HepG2 (cell line): ENCODE results near the gene GGA1. TPM values are rescaled to one million over a fixed set of nuclear protein-coding genes. Genes with fewer than 3 reads are reported as not detected.

ENCODE experiments used
- CREB1 ChIP-seq, 2 experiments: fragments of 450-650 bp in 1 of 2; IDR thresholded peaks; 2 replicates each; pipeline ENCODE4 v1.6.1; 2016 to 2017; ENCODE audit warnings: control low read depth in 1 of 2, mild to moderate bottlenecking in 1 of 2, missing compliant biosample characterization in 1 of 2, missing genetic modification characterization in 1 of 2
- KDM6A ChIP-seq: IDR thresholded peaks from 2 replicates; pipeline ENCODE4 v1.6.1; 2016; ENCODE audit warnings: low read depth
- LCORL ChIP-seq, 2 experiments: fragments of 450-650 bp in 1 of 2; sonication (generic) in 1 of 2; formaldehyde crosslinking in 1 of 2; IDR thresholded peaks; 2 replicates each; pipeline versions ENCODE4 v1.5.0 to v1.6.1; 2017 to 2020; ENCODE audit warnings: antibody characterized with exemption in 1 of 2, missing genetic modification reagents in 1 of 2
- MBNL3 ChIP-seq: fragments of 250-450 bp; sonication (Bioruptor Pico); conservative IDR thresholded peaks from 2 replicates; pipeline ENCODE4 v1.8.0; 2022; ENCODE audit warnings: mild to moderate bottlenecking, inconsistent platforms
- RBM22 ChIP-seq: fragments of 200-400 bp; formaldehyde crosslinking; optimal IDR thresholded peaks from 2 replicates; pipeline ENCODE3; 2017; ENCODE audit warnings: mild to moderate bottlenecking, low read length, moderate library complexity
- SAP130 ChIP-seq: IDR thresholded peaks from 2 replicates; pipeline ENCODE4 v1.6.1; 2016; ENCODE audit warnings: low read depth
- TOPORS ChIP-seq: sonication (generic); formaldehyde crosslinking; IDR thresholded peaks from 2 replicates; pipeline ENCODE4 v1.8.0; 2023; ENCODE audit warnings: mild to moderate bottlenecking, missing genetic modification reagents
- ZFP37 ChIP-seq: sonication (generic); formaldehyde crosslinking; IDR thresholded peaks from 2 replicates; pipeline ENCODE4 v1.4.0; 2020; ENCODE audit warnings: missing genetic modification reagents, borderline replicate concordance
- ZNF550 ChIP-seq: sonication (generic); formaldehyde crosslinking; IDR thresholded peaks from 2 replicates; pipeline ENCODE4 v1.4.0; 2020; ENCODE audit warnings: mild to moderate bottlenecking, missing genetic modification reagents, borderline replicate concordance
- ZNF782 ChIP-seq: sonication (generic); formaldehyde crosslinking; IDR thresholded peaks from 2 replicates; pipeline ENCODE4 v1.4.0; 2020; ENCODE audit warnings: missing genetic modification reagents, mild to moderate bottlenecking, borderline replicate concordance
- polyA plus RNA-seq, 8 experiments: library from polyadenylated mRNA; depleted of rRNA in 3 of 8; stranded (reverse) in 7 of 8; unstranded in 1 of 8; fragments of >200 nt; fragmentation: Illumina TruSeq in 4 of 8; extraction: Trizol in 4 of 8; gene quantifications; 2 replicates each; pipeline versions ENCODE4 v1.2.1 to v1.2.3, GENCODE V29; 2011 to 2016; ENCODE audit warnings: low read depth in 4 of 8, missing spikeins in 1 of 8, mixed read lengths in 1 of 8; ENCODE audit not compliant: insufficient read depth in 1 of 8
- total RNA-seq, 5 experiments: library from RNA; depleted of rRNA; stranded (reverse); fragments of >200 nt; fragmentation: Illumina TruSeq; extraction: Trizol; gene quantifications; 2 replicates each; pipeline ENCODE4 v1.2.3, GENCODE V29; 2016; ENCODE audit warnings: low read depth in 1 of 5
- TF ChIP-seq, protein P1 (sequence below): sonication (generic); formaldehyde crosslinking; IDR thresholded peaks from 2 replicates; pipeline ENCODE4 v1.9.0; 2021; ENCODE audit warnings: mild to moderate bottlenecking, missing genetic modification reagents
- TF ChIP-seq, protein P2 (sequence below): IDR thresholded peaks from 2 replicates; pipeline ENCODE4 v1.6.1; 2012; ENCODE audit warnings: inconsistent platforms
- TF ChIP-seq, protein P3 (sequence below): IDR thresholded peaks from 2 replicates; pipeline ENCODE4 v1.6.1; 2016; ENCODE audit warnings: mild to moderate bottlenecking, missing biosample characterization, missing genetic modification reagents
- TF ChIP-seq, protein P4 (sequence below): sonication (generic); formaldehyde crosslinking; IDR thresholded peaks from 2 replicates; pipeline ENCODE4 v1.4.0; 2020; ENCODE audit warnings: missing genetic modification reagents
- TF ChIP-seq, protein P5 (sequence below): sonication (generic); formaldehyde crosslinking; IDR thresholded peaks from 2 replicates; pipeline ENCODE4 v1.5.0; 2020; ENCODE audit warnings: missing genetic modification reagents
- TF ChIP-seq, protein P6 (sequence below): sonication (generic); formaldehyde crosslinking; IDR thresholded peaks from 2 replicates; pipeline ENCODE4 v1.4.0; 2020; ENCODE audit warnings: mild to moderate bottlenecking, missing genetic modification reagents

GGA1 gene
- total and polyA plus RNA-seq, 2 of the 13 experiments (the other 11 are each of a cell fraction or from before 2014, with no cell fraction given) = 29.1 to 87.2 TPM

DNA sequence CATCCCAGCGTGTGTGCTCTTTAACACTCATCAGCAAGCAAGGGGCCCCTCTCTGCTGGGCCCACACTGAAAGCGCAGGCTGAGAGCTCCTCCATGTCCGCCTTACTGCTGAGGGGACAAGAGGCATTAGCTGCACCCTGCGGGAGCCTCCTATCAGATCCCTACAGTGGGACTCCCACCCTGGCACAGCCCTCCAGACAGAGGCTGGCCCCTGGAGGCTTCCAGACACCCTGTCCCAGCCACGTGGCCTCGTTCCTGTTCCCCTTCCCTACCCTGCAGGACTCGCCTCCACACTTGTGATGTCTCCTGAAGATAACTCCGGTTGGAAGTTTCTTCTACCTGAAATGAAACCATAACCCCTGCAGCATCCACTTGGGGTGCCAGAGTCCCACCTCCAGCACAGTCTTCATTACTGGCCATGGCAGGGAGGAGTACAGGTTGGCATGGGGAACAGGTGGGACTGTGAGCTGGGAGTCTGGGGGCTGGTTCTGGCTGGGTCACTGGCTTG is 25.8 kb downstream of the GGA1 start (continued):
- TF ChIP-seq, protein P1, sequence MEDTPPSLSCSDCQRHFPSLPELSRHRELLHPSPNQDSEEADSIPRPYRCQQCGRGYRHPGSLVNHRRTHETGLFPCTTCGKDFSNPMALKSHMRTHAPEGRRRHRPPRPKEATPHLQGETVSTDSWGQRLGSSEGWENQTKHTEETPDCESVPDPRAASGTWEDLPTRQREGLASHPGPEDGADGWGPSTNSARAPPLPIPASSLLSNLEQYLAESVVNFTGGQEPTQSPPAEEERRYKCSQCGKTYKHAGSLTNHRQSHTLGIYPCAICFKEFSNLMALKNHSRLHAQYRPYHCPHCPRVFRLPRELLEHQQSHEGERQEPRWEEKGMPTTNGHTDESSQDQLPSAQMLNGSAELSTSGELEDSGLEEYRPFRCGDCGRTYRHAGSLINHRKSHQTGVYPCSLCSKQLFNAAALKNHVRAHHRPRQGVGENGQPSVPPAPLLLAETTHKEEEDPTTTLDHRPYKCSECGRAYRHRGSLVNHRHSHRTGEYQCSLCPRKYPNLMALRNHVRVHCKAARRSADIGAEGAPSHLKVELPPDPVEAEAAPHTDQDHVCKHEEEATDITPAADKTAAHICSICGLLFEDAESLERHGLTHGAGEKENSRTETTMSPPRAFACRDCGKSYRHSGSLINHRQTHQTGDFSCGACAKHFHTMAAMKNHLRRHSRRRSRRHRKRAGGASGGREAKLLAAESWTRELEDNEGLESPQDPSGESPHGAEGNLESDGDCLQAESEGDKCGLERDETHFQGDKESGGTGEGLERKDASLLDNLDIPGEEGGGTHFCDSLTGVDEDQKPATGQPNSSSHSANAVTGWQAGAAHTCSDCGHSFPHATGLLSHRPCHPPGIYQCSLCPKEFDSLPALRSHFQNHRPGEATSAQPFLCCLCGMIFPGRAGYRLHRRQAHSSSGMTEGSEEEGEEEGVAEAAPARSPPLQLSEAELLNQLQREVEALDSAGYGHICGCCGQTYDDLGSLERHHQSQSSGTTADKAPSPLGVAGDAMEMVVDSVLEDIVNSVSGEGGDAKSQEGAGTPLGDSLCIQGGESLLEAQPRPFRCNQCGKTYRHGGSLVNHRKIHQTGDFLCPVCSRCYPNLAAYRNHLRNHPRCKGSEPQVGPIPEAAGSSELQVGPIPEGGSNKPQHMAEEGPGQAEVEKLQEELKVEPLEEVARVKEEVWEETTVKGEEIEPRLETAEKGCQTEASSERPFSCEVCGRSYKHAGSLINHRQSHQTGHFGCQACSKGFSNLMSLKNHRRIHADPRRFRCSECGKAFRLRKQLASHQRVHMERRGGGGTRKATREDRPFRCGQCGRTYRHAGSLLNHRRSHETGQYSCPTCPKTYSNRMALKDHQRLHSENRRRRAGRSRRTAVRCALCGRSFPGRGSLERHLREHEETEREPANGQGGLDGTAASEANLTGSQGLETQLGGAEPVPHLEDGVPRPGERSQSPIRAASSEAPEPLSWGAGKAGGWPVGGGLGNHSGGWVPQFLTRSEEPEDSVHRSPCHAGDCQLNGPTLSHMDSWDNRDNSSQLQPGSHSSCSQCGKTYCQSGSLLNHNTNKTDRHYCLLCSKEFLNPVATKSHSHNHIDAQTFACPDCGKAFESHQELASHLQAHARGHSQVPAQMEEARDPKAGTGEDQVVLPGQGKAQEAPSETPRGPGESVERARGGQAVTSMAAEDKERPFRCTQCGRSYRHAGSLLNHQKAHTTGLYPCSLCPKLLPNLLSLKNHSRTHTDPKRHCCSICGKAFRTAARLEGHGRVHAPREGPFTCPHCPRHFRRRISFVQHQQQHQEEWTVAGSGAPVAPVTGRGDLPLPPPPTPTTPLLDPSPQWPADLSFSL (CRISPR knock-in tag) = no peak
- no peak for TF ChIP-seq MBNL3
- no peak for TF ChIP-seq ZNF550 (CRISPR knock-in tag)
- no peak for TF ChIP-seq ZNF782 (CRISPR knock-in tag)
- TF ChIP-seq CREB1 (IDR thresholded peaks at IDR 0.05) = no peak
- TF ChIP-seq CREB1 (CRISPR knock-in tag; IDR thresholded peaks at IDR 0.05) = no peak
- no peak for TF ChIP-seq TOPORS (CRISPR knock-in tag)
- TF ChIP-seq, protein P2, sequence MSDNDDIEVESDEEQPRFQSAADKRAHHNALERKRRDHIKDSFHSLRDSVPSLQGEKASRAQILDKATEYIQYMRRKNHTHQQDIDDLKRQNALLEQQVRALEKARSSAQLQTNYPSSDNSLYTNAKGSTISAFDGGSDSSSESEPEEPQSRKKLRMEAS = no peak
- TF ChIP-seq, protein P3, sequence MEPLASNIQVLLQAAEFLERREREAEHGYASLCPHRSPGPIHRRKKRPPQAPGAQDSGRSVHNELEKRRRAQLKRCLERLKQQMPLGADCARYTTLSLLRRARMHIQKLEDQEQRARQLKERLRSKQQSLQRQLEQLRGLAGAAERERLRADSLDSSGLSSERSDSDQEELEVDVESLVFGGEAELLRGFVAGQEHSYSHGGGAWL (CRISPR knock-in tag) = no peak
- no peak for TF ChIP-seq LCORL (IDR thresholded peaks at IDR 0.05)
- TF ChIP-seq LCORL (CRISPR knock-in tag; IDR thresholded peaks at IDR 0.05) = no peak
- TF ChIP-seq, protein P4, sequence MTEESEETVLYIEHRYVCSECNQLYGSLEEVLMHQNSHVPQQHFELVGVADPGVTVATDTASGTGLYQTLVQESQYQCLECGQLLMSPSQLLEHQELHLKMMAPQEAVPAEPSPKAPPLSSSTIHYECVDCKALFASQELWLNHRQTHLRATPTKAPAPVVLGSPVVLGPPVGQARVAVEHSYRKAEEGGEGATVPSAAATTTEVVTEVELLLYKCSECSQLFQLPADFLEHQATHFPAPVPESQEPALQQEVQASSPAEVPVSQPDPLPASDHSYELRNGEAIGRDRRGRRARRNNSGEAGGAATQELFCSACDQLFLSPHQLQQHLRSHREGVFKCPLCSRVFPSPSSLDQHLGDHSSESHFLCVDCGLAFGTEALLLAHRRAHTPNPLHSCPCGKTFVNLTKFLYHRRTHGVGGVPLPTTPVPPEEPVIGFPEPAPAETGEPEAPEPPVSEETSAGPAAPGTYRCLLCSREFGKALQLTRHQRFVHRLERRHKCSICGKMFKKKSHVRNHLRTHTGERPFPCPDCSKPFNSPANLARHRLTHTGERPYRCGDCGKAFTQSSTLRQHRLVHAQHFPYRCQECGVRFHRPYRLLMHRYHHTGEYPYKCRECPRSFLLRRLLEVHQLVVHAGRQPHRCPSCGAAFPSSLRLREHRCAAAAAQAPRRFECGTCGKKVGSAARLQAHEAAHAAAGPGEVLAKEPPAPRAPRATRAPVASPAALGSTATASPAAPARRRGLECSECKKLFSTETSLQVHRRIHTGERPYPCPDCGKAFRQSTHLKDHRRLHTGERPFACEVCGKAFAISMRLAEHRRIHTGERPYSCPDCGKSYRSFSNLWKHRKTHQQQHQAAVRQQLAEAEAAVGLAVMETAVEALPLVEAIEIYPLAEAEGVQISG = no peak
- peak; percentile 8 for TF ChIP-seq RBM22
- TF ChIP-seq, protein P5, sequence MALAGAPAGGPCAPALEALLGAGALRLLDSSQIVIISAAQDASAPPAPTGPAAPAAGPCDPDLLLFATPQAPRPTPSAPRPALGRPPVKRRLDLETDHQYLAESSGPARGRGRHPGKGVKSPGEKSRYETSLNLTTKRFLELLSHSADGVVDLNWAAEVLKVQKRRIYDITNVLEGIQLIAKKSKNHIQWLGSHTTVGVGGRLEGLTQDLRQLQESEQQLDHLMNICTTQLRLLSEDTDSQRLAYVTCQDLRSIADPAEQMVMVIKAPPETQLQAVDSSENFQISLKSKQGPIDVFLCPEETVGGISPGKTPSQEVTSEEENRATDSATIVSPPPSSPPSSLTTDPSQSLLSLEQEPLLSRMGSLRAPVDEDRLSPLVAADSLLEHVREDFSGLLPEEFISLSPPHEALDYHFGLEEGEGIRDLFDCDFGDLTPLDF = peak; percentile 29; the same call in 1 of the 2 replicates
- no peak for TF ChIP-seq KDM6A (CRISPR knock-in tag)
- 0 out of 2 replicates have a peak, but pooled peaks have one; percentile 40 for TF ChIP-seq ZFP37 (CRISPR knock-in tag)
- no peak for TF ChIP-seq SAP130 (CRISPR knock-in tag)
- TF ChIP-seq, protein P6, sequence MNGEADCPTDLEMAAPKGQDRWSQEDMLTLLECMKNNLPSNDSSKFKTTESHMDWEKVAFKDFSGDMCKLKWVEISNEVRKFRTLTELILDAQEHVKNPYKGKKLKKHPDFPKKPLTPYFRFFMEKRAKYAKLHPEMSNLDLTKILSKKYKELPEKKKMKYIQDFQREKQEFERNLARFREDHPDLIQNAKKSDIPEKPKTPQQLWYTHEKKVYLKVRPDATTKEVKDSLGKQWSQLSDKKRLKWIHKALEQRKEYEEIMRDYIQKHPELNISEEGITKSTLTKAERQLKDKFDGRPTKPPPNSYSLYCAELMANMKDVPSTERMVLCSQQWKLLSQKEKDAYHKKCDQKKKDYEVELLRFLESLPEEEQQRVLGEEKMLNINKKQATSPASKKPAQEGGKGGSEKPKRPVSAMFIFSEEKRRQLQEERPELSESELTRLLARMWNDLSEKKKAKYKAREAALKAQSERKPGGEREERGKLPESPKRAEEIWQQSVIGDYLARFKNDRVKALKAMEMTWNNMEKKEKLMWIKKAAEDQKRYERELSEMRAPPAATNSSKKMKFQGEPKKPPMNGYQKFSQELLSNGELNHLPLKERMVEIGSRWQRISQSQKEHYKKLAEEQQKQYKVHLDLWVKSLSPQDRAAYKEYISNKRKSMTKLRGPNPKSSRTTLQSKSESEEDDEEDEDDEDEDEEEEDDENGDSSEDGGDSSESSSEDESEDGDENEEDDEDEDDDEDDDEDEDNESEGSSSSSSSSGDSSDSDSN = no peak
